LNCaP clone FGC (cell line): ENCODE measurements around the gene SYN1.

ENCODE experiments used
- DNase-seq: peaks from one replicate; pipeline ENCODE4 v3.0.0-alpha.2; 2011; ENCODE audit warnings: low read depth
- H3K4me3 ChIP-seq: 2 replicates; pipeline ENCODE4 v1.5.1; 2011; ENCODE audit warnings: mild to moderate bottlenecking, low read depth, low read length, control low read depth
- CTCF ChIP-seq: IDR thresholded peaks from 2 replicates; pipeline ENCODE4 v1.5.1; 2012; ENCODE audit warnings: mild to moderate bottlenecking; ENCODE audit not compliant: control insufficient read depth, insufficient read depth; ENCODE audit errors: extremely low read depth

Gene SYN1

GRCh38 chrX:47646636-47647035, 27.0 kb upstream of the SYN1 start:
- DNase-seq, result no peak

GRCh38 chrX:47645530-47645929, 25.9 kb upstream of the SYN1 start:
- no peak for TF ChIP-seq CTCF
- no peak overlapping the region for H3K4me3 ChIP-seq
- no peak for DNase-seq

More at GRCh38 chrX:47646636-47647035, 27.0 kb upstream of the SYN1 start:
- no peak for TF ChIP-seq CTCF
- no peak overlapping the region for H3K4me3 ChIP-seq

GRCh38 chrX:47644557-47645091, 25.0 kb upstream of the SYN1 start:
- no peak overlapping the region for H3K4me3 ChIP-seq
- peak; percentile 22; the same call in 1 of the 2 replicates for TF ChIP-seq CTCF
- DNase-seq, result no peak

GRCh38 chrX:47643926-47644325, 24.3 kb upstream of the SYN1 start:
- no peak for DNase-seq
- no peak overlapping the region for H3K4me3 ChIP-seq
- TF ChIP-seq CTCF, result peak; percentile 28

GRCh38 chrX:47638816-47639215, 19.2 kb upstream of the SYN1 start:
- DNase-seq, result no peak
- no peak overlapping the region for H3K4me3 ChIP-seq
- TF ChIP-seq CTCF, result no peak

- TF ChIP-seq CTCF, result no peak
- DNase-seq, result no peak
- H3K4me3 ChIP-seq, result no peak overlapping the region
Observed at GRCh38 chrX:47637546-47638195, 18.0 kb upstream of the SYN1 start.
